MV-4-11 (cell line): ENCODE results near the gene TEKT2.

Experiments used
- DNase-seq: peaks from one replicate; lab custom pipeline; 2025; lab: John Stamatoyannopoulos, UW

TEKT2 gene

DNA sequence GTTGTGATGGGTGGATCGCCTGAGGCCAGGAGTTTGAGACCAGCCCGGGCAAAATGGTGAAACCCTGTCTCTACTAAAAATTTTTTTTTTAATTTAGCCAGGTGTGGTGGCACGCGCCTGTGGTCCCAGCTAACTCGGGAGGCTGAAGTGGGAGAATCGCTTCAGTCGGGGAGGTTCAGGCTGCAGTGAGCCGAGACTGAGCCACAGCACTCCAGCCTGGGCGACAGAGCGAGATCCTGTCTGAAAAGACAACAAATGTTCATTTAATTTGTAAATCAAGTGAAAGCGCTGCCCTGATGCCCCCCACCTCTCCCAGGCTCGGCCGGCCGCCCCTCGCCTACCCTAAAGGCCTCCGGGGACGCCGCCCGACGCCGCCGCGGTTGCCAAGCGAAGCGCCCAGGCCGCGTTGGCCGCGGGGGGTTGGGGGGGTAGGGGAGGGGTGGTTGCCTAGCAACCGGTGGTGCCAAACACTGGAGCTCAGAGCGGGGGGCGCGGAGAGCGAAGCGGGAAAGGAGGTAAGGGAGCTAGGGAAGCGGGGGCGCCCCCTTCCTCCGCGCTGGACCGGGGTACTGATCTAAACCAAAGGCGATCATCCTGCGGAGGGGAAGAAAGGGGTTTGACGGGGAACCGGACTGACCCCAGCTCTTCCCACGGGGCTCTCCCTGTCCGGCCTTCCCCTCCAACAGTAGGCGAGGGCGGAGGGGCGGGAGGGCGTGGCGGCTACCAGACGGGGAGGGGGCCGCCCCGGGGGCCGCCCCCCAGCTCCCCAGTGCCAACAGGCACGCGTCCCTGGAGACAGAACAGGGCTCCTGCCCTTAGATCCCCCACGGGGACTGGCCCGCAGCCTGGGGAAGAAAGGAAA is at the start of gene TEKT2:
TSS of gene TEKT2 (plus strand) at position 460 of the 862 bp plus-strand sequence. CDS start 828 bp downstream, outside the sequence.
- DNase-seq = no peak

DNA sequence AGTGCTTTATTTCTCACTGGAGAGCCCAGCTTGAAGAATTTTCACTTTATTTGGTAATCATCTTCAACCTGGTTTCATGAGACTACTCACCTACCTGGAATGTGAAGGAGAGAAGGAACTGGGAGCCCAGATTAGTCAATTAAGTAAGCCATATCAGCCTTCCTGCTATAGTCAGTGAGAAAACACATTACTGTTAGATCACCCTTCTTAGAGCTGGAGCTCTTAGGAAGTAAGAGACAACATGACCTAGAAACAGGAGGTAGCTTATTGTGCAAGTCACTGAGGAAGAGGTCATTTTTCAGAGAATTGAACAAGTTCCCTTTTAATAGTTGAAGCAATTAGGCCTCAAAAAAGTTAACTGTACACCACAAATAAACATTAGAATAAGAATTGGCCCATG is 49.2 kb upstream of the TEKT2 start:
- DNase-seq = peak; percentile 84

DNA sequence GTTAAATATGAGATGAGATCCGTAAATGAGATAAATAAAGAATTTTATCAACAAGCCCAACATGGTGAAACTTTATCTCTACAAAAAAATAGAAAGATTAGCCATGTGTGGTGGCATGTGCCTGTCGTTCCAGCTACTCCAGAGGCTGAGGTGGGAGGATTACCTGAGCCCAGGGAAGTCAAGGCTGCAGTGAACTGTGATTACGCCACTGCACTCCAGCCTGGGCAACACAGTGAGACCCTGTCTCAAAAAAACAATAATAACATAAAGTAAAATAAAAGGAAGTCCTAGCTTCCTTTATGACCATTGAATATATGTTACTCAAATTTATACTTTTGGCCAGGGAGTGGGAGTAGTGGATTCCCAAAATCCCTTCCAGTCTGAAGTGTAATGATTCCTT is 48.7 kb upstream of the TEKT2 start:
- no peak for DNase-seq

- no peak for DNase-seq
These were observed 43.7 kb upstream of the TEKT2 start for GRCh38 chr1:36040238-36040637.

GRCh38 chr1:36051821-36052220 is 32.1 kb upstream of the TEKT2 start:
- DNase-seq = no peak

- no peak for DNase-seq
These were observed 29.9 kb upstream of the TEKT2 start for GRCh38 chr1:36053978-36054377.

- peak; percentile 78 for DNase-seq
These were observed 28.2 kb upstream of the TEKT2 start for GRCh38 chr1:36055706-36056105.

DNA sequence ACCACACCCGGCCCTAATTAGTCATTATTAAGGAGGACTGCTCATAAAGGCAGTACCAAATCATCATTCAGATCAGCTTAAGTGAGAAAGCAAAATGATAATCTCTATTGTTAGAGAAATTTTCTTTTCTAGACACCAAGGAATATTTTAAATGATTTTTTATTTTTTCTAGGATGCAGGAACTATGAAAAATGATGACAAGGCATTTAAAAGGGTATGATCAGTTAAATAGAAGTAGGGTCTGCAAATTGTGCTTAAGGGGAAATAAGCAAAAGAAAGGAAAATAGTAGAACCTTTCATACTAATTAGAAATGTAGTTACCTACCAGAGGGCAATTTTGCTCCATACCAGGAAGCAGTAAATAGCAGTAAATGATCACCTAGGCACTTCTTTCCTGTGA is 21.6 kb upstream of the TEKT2 start:
- DNase-seq = no peak

DNA sequence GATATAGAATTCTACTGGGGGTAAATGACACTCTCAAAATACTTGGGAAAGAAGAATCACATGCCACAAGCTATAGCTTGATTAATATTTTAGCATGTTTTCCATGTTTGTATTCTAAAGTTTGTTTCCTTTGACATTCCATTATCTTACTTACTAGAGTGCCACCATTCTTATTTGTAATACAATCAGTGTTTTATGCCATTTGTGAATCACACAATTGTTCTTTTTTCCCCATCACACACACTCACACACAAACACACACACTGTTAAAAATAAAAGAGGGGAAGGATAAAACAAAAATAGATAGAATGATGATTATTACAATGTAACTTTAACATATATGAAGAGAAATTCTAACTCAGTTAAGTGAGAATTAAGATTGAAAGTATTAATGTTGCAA is 16.0 kb upstream of the TEKT2 start:
- no peak for DNase-seq

GRCh38 chr1:36068866-36069265 is 15.0 kb upstream of the TEKT2 start:
- no peak for DNase-seq

GRCh38 chr1:36070349-36070748 is 13.5 kb upstream of the TEKT2 start:
- DNase-seq = no peak

DNA sequence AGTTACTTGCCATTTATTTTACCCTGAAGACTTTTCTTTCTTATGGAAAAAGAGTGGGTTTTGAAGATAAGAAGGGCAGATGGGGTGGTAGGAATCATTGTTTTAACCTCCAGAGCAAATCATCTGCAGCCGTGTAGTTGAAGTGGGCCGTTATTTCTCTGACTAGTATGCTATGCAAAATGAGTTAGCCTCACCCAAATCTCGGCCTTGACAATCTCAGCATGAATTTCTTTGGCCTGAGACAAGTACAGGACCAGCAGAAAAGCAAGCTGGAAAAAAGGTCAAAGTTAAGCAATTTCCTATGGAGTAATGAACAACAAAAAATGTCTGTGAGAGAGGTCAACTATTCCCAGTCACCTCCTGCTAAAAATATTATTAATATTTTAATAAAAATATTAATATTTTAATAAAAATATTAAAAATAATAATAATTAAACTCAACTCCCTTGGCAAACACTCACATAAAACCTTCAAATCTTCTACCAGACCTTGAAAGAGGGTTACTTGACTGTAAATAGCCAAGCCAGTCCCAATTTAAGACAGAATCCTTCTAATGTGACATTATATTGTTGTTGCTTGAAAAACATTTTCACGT is 6.8 kb upstream of the TEKT2 start:
- no peak for DNase-seq

DNA sequence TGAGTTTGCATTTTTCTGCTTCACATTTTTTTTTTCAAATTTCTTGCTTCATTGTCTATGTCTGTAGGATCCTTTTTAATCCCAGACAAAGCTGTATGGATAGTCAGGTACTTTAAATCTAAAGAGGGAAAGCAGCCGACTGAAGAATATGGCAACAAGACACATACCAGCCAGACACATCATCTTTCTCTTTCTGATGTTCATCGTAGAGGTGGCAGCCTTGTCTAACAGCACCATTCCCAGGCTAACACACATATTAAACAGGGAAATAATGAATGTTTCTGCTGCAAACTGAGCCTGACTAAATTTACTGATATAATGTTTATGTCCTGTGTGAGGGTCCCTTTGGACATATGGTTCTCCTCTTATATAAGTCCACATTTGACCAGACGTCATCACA is 3.7 kb upstream of the TEKT2 start:
- no peak for DNase-seq

DNA sequence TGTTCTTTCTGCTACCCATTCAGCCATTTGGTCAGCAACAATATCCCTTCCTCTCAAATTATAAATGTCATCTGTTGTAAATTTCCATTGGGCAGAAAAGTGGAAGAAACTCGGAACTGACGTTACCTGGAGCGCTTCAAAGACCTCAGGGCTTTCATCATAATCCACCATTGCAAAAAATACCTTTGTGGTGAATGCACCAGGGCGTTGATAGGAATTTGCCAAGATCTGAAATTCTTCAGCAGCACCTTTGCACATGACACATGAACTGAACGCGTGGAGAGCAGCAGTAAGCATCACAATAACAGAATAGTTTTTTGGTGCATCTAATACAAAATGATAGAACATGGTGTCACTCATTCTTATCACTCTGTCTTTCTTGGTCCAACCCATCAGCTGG is 3.1 kb upstream of the TEKT2 start:
- no peak for DNase-seq

- no peak for DNase-seq
These were observed 1.9 kb upstream of the TEKT2 start for GRCh38 chr1:36081926-36082485.

DNA sequence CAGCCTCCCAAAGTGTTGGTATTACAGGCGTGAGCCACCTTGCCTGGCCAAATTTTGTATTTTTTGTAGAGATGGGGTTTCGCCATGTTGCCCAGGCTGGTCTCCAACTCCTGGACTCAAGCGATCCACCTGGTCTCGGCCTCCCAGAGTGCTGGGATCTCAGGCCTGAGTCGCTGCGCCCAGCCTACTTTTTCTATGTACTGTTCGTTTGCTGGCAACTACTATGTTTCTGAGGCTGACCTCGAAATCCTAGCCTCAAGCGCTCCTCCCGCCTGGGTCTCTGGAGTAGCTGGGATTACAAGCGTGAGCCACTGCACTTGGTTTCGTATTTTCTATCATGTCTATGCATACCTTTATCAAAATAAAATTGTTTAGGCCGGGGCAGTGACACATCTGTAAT is 675 bp upstream of the TEKT2 start:
- DNase-seq = no peak

DNA sequence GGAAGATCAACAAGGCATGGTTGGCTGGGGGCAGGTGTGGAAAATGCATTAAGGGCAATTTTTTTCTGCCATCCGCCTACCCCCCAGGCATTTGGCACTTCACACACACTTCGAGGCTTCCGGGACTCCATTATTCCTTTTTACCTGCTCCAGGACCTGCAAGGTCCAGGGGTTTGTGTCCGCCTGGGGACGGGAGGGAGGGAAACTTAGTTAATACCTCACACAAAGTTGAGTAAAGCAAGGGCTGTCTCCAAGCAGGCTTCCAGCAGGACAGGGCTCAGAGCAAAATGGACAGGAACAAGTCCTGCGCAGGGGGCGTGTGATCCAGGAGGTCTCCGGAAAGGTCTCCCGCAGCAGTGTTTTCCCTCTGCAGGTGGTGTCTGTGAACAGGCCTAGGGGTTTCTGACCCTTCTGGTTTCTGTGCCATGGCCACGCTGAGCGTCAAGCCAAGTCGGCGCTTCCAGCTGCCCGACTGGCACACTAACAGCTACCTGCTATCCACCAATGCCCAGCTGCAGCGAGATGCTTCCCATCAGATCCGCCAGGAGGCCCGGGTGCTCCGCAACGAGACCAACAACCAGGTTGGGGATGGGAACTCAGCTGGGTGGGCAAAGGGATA is 712 bp downstream of the TEKT2 start:
- no peak for DNase-seq

GRCh38 chr1:36085126-36085525 is 1.2 kb downstream of the TEKT2 start:
- DNase-seq = no peak

- DNase-seq = no peak
These were observed 2.0 kb downstream of the TEKT2 start for GRCh38 chr1:36085686-36086526.

GRCh38 chr1:36086529-36087232 is 2.8 kb downstream of the TEKT2 start:
- DNase-seq = no peak
